Spleen (tissue), 11 donors: ENCODE results near the gene ADRA2B. TPM values are rescaled to one million over a fixed set of nuclear protein-coding genes. Genes with fewer than 3 reads are reported as not detected.

ENCODE experiments used
- DNase-seq: peaks from one replicate; pipeline ENCODE4 v3.0.0-alpha.2; 2020
- H3K27ac ChIP-seq, 8 donors: fragments of 200-600 bp; sonication (generic) in 7 of 8; 1 replicate in 4 of 8; 2 replicates in 4 of 8; pipeline versions ENCODE4 v1.5.0 to v1.8.0; 2016 to 2021; ENCODE audit warnings: inconsistent platforms in 4 of 8, mild to moderate bottlenecking in 4 of 8, moderate library complexity in 1 of 8
- H3K27me3 ChIP-seq, 7 donors: fragments of 200-600 bp; sonication (generic) in 6 of 7; replicated peaks in 1 of 7; 1 replicate in 4 of 7; 2 replicates in 3 of 7; pipeline versions ENCODE4 v1.5.0 to v1.8.0; 2016 to 2021; ENCODE audit warnings: inconsistent platforms in 3 of 7, mild to moderate bottlenecking in 1 of 7
- H3K36me3 ChIP-seq, 6 donors: fragments of 200-600 bp; sonication (generic) in 5 of 6; 1 replicate in 4 of 6; 2 replicates in 2 of 6; pipeline versions ENCODE4 v1.5.0 to v1.8.0; 2016 to 2021; ENCODE audit warnings: inconsistent platforms in 2 of 6
- H3K4me1 ChIP-seq, 6 donors: fragments of 200-600 bp; sonication (generic) in 5 of 6; 1 replicate in 3 of 6; 2 replicates in 3 of 6; pipeline versions ENCODE4 v1.5.0 to v1.8.0; 2016 to 2021; ENCODE audit warnings: inconsistent platforms in 3 of 6
- H3K4me3 ChIP-seq, 8 donors: fragments of 200-600 bp; sonication (generic) in 7 of 8; 1 replicate in 4 of 8; 2 replicates in 4 of 8; pipeline versions ENCODE4 v1.5.0 to v1.8.0; 2016 to 2021; ENCODE audit warnings: inconsistent platforms in 4 of 8, mild to moderate bottlenecking in 4 of 8, moderate library complexity in 2 of 8
- H3K9me3 ChIP-seq, 8 donors: fragments of 200-600 bp; sonication (generic) in 7 of 8; 1 replicate in 4 of 8; 2 replicates in 4 of 8; pipeline versions ENCODE4 v1.5.0 to v1.8.0; 2016 to 2021; ENCODE audit warnings: inconsistent platforms in 4 of 8
- POLR2A ChIP-seq, 3 donors: fragments of 450-650 bp; IDR thresholded peaks; one replicate each; pipeline ENCODE4 v1.5.1; 2017; ENCODE audit warnings: antibody characterized with exemption in 3 of 3, mild to moderate bottlenecking in 1 of 3
- POLR2AphosphoS5 ChIP-seq, 3 donors: sonication (generic); formaldehyde crosslinking; IDR thresholded peaks; one replicate each; pipeline ENCODE4 v1.5.1; 2017; ENCODE audit warnings: antibody characterized with exemption in 3 of 3
- WGBS, 5 donors: extraction: QIAGEN DNeasy Blood & Tissue Kit in 3 of 5; methylation state at CpG; one replicate each; pipeline versions ENCODE4 v1.1.5 to v1.1.7; 2013 to 2018; 5-methylcytosine and 5-hydroxymethylcytosine counted together
- intact Hi-C: fragments of 100-400 bp; cut with DNase I; formaldehyde crosslinking; loops from one replicate; pipeline ENCODE4 v1.15.0; 2023; ENCODE audit warnings: low total_unique reads
- polyA plus RNA-seq, 3 donors: library from polyadenylated mRNA; stranded (reverse); fragments of 200-250 nt; gene quantifications; one replicate each; pipeline ENCODE4 v1.2.1, GENCODE V29; 2013
- total RNA-seq, 7 donors: library from RNA; depleted of rRNA in 3 of 7; stranded (reverse); fragments of >200 nt in 3 of 7; fragmentation: NEBNext Ultra II Directional in 4 of 7; extraction: Animal tissue kit (Norgen Biotek cat#: 25700) in 4 of 7; gene quantifications; one replicate each; pipeline versions ENCODE4 v1.1.0 to v1.2.1, GENCODE V29; 2016 to 2021
- TF ChIP-seq, protein P1 (sequence below), 11 experiments: fragments of 200-600 bp in 7 of 11; fragments of 450-650 bp in 4 of 11; sonication (generic) in 4 of 11; IDR thresholded peaks in 8 of 11; conservative IDR thresholded peaks in 3 of 11; 1 replicate in 7 of 11; 2 replicates in 4 of 11; pipeline versions ENCODE4 v1.4.0 to v1.8.0; 2016 to 2021; ENCODE audit warnings: antibody characterized with exemption in 11 of 11, inconsistent platforms in 4 of 11, mild to moderate bottlenecking in 1 of 11
- donor health status: healthy with polysubstance abuse.
- donor health status: DM: no; HTN: no; CAD: no; lungs with moderate emphysema.
- donor health status: DM: no; HTN: no; CAD: no.
- donor health status: Bipolar disorder and iron deficiency.
- donor health status: healthy.
- donor health status: DM: no; HTN: no; CAD: no.
- donor health status: DM: yes; HTN: yes; CAD: no.

The ADRA2B gene
- total and polyA plus RNA-seq, 10 donors: 1.8 to 14.2 (median 5.2) TPM

- no peak overlapping the region for H3K27ac ChIP-seq
- no peaks in the 10 kb centered on the region for H3K27me3 ChIP-seq
- no peaks in the 10 kb centered on the region for H3K9me3 ChIP-seq
- TF ChIP-seq, protein P1, sequence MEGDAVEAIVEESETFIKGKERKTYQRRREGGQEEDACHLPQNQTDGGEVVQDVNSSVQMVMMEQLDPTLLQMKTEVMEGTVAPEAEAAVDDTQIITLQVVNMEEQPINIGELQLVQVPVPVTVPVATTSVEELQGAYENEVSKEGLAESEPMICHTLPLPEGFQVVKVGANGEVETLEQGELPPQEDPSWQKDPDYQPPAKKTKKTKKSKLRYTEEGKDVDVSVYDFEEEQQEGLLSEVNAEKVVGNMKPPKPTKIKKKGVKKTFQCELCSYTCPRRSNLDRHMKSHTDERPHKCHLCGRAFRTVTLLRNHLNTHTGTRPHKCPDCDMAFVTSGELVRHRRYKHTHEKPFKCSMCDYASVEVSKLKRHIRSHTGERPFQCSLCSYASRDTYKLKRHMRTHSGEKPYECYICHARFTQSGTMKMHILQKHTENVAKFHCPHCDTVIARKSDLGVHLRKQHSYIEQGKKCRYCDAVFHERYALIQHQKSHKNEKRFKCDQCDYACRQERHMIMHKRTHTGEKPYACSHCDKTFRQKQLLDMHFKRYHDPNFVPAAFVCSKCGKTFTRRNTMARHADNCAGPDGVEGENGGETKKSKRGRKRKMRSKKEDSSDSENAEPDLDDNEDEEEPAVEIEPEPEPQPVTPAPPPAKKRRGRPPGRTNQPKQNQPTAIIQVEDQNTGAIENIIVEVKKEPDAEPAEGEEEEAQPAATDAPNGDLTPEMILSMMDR (IDR thresholded peaks at IDR 0.05 in 8 of 11, conservative IDR thresholded peaks at IDR 0.05 in 3 of 11): no peak
- peak in 1 of 3 donors; percentile 7 for TF ChIP-seq POLR2AphosphoS5 (IDR thresholded peaks at IDR 0.05)
- WGBS, 5 donors: 64 to 84% (median 76%) methylated on average over 18 to 22 of the region's 22 CpGs
- H3K36me3 ChIP-seq: no peaks in the 10 kb centered on the region
- DNase-seq: peak; percentile 82
- intact Hi-C loops: no loop called here
- no peak overlapping the region for H3K4me3 ChIP-seq
- peaks cover 0 to 40% (median 17%) of the 10 kb centered on the region in 6 donors for H3K4me1 ChIP-seq
Measured at GRCh38 chr2:96089356-96090195, 26.8 kb downstream of the ADRA2B start.

GRCh38 chr2:96088340-96089335, 27.7 kb downstream of the ADRA2B start:
- WGBS, 5 donors: 77 to 88% (median 87%) methylated on average over 16 to 19 of the region's 19 CpGs
- Histone ChIP-seq H3K36me3 (no peaks in the 10 kb centered on the region), H3K9me3 (no peaks in the 10 kb centered on the region), H3K4me3 (no peak overlapping the region), H3K27ac (no peak overlapping the region), H3K27me3 (no peaks in the 10 kb centered on the region), H3K4me1 (peaks cover 0 to 49% (median 25%) of the 10 kb centered on the region in 6 donors)
- DNase-seq: peak; percentile 51
- TF ChIP-seq POLR2AphosphoS5 (IDR thresholded peaks at IDR 0.05): no peak
- TF ChIP-seq POLR2A (IDR thresholded peaks at IDR 0.05): no peak
- TF ChIP-seq, protein P1 (IDR thresholded peaks at IDR 0.05 in 8 of 11, conservative IDR thresholded peaks at IDR 0.05 in 3 of 11): no peak
- intact Hi-C loops: no loop called here

- Histone ChIP-seq H3K27ac (no peak overlapping the region), H3K27me3 (no peaks in the 10 kb centered on the region), H3K36me3 (no peaks in the 10 kb centered on the region), H3K4me3 (no peak overlapping the region), H3K4me1 (peaks cover 0 to 55% (median 30%) of the 10 kb centered on the region in 6 donors), H3K9me3 (no peaks in the 10 kb centered on the region)
- 57 to 76% (median 60%) methylated on average over 2 of the region's 2 CpGs for WGBS, 5 donors
- TF ChIP-seq POLR2AphosphoS5 (IDR thresholded peaks at IDR 0.05): no peak
- TF ChIP-seq, protein P1 (IDR thresholded peaks at IDR 0.05 in 8 of 11, conservative IDR thresholded peaks at IDR 0.05 in 3 of 11): no peak
- no peak for TF ChIP-seq POLR2A (IDR thresholded peaks at IDR 0.05)
- no peak for DNase-seq
- intact Hi-C loops: no loop called here
Measured at GRCh38 chr2:96087130-96087529, 29.2 kb downstream of the ADRA2B start.
